Right lobe of liver (tissue), 4 donors: Measurements from ENCODE around the gene DNPH1.

ENCODE experiments used
- CTCF ChIP-seq, 4 donors: fragments of 200-600 bp in 3 of 4; fragments of 450-650 bp in 1 of 4; IDR thresholded peaks; one replicate each; pipeline versions ENCODE4 v1.5.1 to v1.8.0; 2016 to 2022; ENCODE audit warnings: antibody characterized with exemption in 4 of 4, mild to moderate bottlenecking in 2 of 4
- POLR2A ChIP-seq: fragments of 450-650 bp; IDR thresholded peaks from one replicate; pipeline ENCODE4 v1.6.1; 2017; ENCODE audit warnings: antibody characterized with exemption, mild to moderate bottlenecking
- donor health status: DM: no; HTN: no; CAD: no.
- donor health status: DM: no; HTN: no; CAD: no.
- donor health status: DM: no; HTN: yes; CAD: no.

- TF ChIP-seq CTCF (IDR thresholded peaks at IDR 0.05): no peak
- TF ChIP-seq POLR2A: no peak
Observed at GRCh38 chr6:43277643-43278523, 48.6 kb upstream of the DNPH1 start.
